ENCODE measurements around the gene IQCC.

Gene IQCC

DNA sequence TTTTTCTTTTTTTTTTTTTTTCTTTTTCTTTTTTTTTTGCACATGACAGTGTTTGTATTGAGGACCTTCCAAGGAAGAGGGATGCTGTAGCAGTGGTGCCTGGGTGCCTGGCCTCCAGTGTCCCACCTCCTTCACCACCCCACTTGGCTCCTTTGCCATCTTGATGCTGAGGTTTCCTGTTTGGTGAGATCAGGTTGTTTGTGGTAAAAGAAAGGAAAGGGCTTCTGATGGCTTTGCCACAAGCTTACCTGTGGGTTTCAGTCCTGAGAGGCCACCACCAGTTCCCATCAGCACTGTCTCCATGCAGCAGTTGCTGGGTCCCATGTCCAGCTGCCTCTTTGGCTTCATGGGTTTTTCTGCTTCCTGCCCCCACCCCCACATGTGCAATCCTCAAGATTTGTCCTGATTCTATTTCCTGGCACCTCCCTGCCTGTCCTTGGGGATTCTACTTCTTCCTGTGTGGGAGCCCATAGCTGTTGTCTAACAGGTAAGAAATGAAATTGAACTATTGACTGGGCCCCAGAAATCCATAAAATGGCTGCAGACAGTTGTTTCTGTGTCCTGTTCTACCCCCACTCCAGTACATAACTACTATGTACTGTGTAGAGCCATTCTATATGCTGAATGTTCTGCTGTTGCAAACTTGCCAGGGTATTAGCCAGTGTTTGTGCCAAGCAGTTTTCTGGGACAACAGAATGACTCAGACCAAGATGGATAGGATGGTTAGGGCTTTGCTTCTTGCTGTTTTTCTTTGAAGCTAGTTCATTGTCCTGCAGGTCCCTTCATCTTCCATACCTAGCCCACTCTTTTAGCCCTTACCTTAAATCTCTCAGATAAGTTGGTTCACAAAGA lies 9.3 kb upstream of the IQCC start:
- no peak for DNase-seq (ENCODE audit: low read depth, low spot score)

GRCh38 chr1:32197074-32197473 lies 8.4 kb upstream of the IQCC start:
- no peak for DNase-seq (ENCODE audit: low read depth, low spot score)

- DNase-seq (ENCODE audit: low read depth, low spot score): no peak
Observed at GRCh38 chr1:32197837-32198236, 7.6 kb upstream of the IQCC start.

DNA sequence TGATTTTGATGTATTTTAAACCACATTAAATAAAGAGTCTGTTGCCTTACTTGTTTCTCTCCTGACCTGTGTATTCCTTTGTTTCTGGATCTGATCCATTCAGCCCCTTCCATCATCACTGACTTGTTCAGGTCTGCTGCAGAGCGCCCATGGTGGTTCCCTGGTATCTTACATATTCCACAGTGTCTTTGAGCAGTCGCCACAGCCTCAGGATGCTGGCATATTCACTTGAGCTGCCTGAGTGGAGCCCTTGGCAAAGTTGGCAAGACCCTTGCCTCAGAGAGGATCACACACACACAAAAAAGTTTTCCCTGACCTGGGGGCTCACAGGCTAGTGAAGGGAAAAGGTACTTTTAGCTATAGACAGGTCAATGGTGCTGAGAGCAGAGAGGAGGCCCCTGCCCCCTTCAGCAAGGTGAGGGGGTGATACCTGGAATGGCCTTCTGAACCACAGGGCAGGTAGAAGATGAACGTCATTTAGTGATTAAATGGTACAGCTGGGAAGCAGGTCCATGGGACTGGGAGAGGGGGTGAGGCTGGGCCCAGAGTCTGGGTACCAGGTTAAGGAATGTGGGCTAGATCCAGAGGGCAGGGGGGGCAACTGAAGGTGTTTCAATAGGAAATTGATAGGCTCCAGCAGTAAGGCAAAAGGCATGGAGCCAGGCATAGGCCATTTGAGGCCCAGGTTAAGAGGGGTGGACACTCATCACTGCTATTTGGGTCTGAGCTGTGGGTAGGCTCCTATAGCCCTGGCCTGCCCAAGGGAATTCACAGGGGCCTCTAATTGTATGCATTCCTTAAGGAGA lies 7.0 kb upstream of the IQCC start:
- no peak for DNase-seq (ENCODE audit: low read depth, low spot score)

- DNase-seq (ENCODE audit: low read depth, low spot score): no peak
Observed at GRCh38 chr1:32199043-32199716, 6.3 kb upstream of the IQCC start.

DNA sequence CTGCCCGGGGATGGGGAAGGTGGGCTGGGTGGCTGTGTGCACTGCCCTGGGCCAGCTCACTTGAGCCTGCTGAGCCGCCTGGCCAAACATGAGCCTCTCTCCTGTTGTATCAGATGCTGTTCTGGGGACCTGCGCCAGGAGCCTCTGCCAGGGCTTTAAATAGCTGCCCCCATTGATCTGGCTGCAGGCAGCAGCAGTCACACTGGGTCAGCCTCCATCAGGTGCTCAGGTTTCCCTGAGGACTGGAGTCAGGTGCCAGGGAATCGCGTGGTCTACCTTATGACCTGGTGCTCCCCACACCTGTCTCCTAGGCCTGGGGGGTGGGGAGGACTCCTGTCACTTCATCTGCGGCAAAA lies 5.8 kb upstream of the IQCC start:
- no peak for DNase-seq (ENCODE audit: low read depth, low spot score)

DNA sequence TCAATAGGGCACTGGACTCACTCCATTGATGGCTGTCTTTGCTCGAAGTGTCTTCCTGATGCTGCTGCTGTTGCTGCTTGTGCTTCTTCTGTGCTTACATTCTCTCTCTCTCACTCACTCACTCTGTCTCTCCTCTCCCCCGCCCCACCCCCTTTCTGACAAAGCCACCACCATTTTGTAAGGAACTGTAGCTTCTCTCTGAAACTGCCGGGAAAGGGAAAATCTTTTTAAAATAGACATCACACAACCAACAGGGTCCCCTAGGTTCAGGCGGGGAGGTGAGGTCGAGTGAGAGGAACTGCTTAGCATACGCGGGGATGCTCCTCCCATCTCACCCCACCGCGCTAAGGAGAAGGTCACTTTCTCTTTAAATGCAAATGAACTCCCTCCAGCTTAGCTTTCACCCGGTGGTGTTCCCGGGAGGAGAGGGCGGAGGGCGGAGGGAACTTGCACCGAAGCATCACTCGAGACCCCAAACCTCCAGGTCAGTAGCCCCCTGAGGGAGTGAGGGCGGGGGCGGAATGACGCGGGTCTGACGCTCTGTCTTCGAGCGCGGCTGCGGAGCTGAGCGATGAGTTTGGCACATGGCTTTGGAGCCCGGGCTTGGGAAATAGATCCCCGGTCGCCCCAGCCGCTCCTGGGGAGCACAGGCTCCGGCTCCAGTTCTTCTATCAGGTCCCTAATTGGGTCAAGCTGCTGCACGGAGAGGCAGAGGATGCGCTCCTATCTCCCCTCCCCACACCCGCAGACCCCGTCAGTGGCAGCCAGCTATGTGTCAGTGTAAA lies 5.1 kb upstream of the IQCC start, which contains the start of gene CCDC28B:
TSS of gene CCDC28B (plus strand) at position 370 of the 785 bp plus-strand sequence. CDS start 1,341 bp downstream, outside the sequence.
- peak; percentile 67 for DNase-seq (ENCODE audit: low read depth, low spot score)

- DNase-seq (ENCODE audit: low read depth, low spot score): no peak
Observed at GRCh38 chr1:32201011-32201855, 4.2 kb upstream of the IQCC start.

DNA sequence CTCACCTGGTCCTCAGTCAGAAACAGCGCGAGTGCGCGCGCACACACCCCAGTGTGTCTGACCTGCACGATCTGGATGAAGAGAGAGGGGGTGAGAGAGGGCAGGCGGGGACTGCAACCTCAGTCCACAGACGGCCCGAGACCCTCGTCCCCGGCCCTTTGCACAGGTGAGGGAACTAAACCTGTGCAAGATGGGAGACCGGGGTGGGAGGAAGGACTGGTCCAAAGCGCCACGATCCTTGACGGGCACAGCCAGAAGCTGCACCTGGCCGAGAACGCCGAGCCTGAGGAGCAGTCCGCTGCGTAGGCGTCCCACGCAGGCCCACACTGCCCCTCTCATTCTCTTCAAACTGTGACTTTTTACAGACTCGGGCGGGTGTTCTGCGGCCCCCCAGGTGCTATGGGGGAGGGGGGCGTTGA lies 519 bp upstream of the IQCC start:
- DNase-seq (ENCODE audit: low read depth, low spot score): no peak

DNA sequence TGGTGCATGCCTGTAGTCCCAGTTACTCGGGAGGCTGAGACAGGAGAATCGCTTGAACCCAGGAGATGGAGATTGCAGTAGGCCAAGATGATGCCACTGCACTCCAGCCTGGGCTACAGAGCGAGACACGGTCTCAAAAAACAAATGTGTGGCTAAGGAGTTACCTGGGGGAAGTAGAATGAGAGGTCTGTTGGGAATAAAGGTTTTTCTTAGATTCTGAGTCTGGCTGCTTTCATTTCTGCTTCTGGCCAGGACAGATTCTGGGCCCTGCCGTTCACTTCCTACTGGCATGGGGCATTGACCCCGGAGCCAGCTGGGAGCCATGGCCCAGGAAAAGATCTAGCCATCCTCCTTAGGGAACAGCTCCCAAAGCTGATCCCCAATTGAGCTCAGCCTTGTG lies 3.0 kb downstream of the IQCC start:
- no peak for DNase-seq (ENCODE audit: low read depth, low spot score)

- no peak for DNase-seq (ENCODE audit: low read depth, low spot score)
Observed at GRCh38 chr1:32208891-32209328, 3.4 kb downstream of the IQCC start, which contains the start of gene DCDC2B. TSS of gene DCDC2B (plus strand) at chr1:32209089. CDS start at chr1:32209094, 5 bp downstream.

DNA sequence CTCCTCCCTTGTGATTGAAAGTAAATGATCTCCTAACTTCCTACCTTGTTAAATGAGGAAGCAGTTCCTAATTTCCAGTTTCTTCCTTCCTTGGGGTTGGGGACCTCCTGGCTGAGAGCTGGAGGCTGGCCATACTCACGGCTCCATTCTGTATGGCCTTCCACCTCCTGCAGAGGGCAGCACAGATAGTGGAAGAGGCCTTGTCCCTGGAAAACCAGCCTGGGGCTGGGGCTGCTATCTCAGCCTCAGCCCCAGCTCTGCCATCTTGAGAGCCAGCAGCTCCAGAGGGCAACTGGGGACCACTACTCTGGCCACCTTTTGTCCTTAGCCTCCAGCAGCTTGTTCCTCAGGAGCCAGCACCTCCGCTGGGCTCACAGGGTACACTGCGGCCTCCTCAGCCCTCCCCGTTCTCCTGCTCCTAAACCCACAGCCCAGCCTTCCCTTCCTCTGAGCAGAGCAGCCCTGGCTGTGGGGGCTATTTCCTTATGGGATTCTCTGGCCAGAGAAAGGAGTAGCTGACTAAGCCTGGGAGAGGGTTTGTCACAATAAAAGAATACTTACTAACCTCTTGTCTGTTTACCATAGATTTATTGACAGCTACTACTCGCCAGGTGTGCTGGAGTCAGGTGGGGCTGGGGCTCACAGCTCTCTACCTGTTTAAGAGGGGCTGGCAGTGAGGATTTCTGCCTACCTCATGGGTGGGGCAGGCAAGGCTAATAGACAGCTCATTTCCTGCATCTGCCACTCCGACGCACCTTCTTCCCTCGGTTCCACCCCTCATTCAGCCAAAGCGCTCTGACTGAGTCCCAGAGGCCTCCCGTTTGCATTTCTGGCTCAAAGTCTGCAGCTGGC lies 10.4 kb downstream of the IQCC start:
- no peak for DNase-seq (ENCODE audit: low read depth, low spot score)

DNA sequence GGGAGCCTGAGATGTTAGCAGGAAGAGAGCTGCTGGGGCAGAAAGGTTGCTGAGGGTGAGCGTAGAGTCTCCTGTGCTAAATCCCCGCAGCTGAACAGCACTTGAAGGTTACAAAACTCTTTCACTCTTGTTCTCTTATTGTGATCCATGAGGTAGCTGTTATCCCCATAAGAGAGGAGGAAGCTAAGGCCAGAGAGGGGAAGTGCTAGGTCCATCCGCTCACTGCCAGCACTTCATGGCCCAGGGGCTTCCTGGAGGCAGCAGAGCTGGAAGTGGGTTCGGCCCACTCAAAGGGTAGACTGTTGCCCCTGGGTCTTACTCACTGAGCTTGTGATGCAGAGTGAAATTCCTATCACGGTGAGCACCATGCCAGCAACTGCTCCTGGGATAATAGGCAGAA lies 11.1 kb downstream of the IQCC start:
- DNase-seq (ENCODE audit: low read depth, low spot score): no peak

GRCh38 chr1:32219022-32219421 lies 13.6 kb downstream of the IQCC start:
- no peak for DNase-seq (ENCODE audit: low read depth, low spot score)

DNA sequence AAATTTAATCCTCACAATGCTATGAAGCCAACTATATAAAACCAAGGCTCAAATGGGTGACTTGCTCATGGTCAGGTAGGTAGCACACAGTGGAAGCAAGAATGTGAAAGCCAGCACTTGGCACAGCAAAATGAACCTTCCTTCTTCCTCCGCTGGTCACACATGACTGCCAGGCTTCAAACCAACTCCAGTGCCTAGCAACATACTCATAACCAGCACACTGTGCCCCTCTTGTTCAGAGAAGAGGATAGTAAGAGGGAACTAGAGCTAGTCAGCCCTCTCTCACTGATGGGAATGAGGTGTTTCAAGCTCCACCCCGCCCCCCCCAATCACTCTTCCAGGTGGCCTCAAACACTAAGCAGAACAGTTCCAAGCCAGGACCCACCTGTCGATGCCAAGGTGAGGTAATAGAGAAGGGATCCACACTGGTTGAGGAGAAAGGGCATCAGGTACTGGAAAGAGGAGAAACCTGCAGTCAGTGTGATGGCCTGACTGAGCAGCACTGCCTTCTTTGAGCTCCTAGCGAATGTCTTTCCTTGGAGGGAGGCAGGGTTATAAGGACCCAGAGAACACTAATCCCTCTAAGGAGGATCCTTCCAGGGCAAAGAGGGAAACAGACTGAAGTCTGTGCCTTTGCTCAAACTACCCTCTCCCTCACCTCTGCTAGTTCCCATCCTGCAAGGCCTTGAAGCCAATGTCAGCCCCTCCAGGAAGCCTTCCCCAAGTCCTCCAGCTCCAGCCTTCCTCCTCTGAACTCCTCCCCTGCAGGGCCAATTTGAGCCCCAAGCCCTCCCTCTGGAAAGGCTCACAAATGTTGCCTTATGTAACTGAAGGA lies 15.5 kb downstream of the IQCC start:
- DNase-seq (ENCODE audit: low read depth, low spot score): no peak

DNA sequence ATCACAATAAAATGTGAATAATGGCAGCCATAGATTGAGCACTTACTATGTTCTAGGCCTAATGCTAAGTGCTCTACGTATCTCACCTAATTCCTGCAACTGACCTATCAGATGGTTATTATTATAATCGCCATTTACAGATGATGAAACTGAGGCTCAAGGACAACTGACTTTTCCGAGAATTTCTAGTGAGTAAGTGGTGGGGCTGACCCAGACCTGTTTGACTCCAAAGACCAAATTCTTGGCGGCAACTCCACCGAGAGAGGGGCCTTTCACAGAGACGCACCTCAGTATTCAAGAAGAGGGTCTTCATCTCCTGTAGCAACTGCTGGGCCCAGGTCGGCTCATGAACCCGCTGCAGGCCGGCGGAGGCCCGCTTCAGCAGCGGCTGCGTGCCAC lies 16.1 kb downstream of the IQCC start:
- no peak for DNase-seq (ENCODE audit: low read depth, low spot score)

- DNase-seq (ENCODE audit: low read depth, low spot score): peak; percentile 71
Observed at GRCh38 chr1:32221980-32222755, 16.7 kb downstream of the IQCC start, which contains the start of the genes EIF3I and TMEM234. TSS of gene EIF3I (plus strand) at chr1:32222407. CDS start at chr1:32222442, 35 bp downstream. TSS of gene TMEM234 (minus strand) at chr1:32222353. CDS start at chr1:32222322, 31 bp downstream.

Data from brain pericyte (primary cell).